Measurements from ENCODE around the gene FAM83F. TPM values are rescaled to one million over a fixed set of nuclear protein-coding genes. Genes with fewer than 3 reads are reported as not detected.

FAM83F gene
- total and polyA plus RNA-seq, 10 of the 15 experiments (the other 5 are each of a cell fraction or from before 2014, with no cell fraction given), result 0.01 to 0.05 (median 0.01) TPM; not detected in 7

GRCh38 chr22:39960791-39961746, 33.7 kb upstream of the FAM83F start (continued):
- TF ChIP-seq BACH1 (IDR thresholded peaks at IDR 0.05; ENCODE audit: borderline replicate concordance) (peak; percentile 63; the same call in 1 of the 2 replicates), USF1 (IDR thresholded peaks at IDR 0.05; ENCODE audit: borderline replicate concordance, extremely low read length, insufficient read depth, low read depth, low read length) (no peak)

GRCh38 chr22:39962071-39962470, 32.7 kb upstream of the FAM83F start:
- Histone ChIP-seq H3K9ac (ENCODE audit: control insufficient read depth, insufficient read depth, low read length) (no peak overlapping the region), H4K20me1 (ENCODE audit: control insufficient read depth, insufficient read depth) (peaks cover 7% of the 10 kb centered on the region; the same call in 1 of the 2 replicates), H3K27ac (ENCODE audit: control insufficient read depth, insufficient read depth) (peak overlapping the region; percentile 17; the same call in 1 of the 2 replicates), H3K4me1 (ENCODE audit: control insufficient read depth, insufficient read depth, low read length) (peaks cover 43% of the 10 kb centered on the region), H3K79me2 (ENCODE audit: control insufficient read depth, insufficient read depth, low read length) (0 out of 2 replicates have a peak, but pooled peaks cover 2% of the 10 kb centered on the region), H3K4me2 (ENCODE audit: control insufficient read depth, insufficient read depth) (peak overlapping the region; percentile 52), H3K36me3 (ENCODE audit: control insufficient read depth in 2 of 2, insufficient read depth in 2 of 2, low read length in 1 of 2) (peaks cover 43 to 46% of the 10 kb centered on the region in 2 experiments), H3K27me3 (replicated peaks in 1 of 2; ENCODE audit: control insufficient read depth in 2 of 2, insufficient read depth in 2 of 2, low read length in 1 of 2) (no peaks in the 10 kb centered on the region), H2AFZ (ENCODE audit: control insufficient read depth, low read depth, low read length) (no peak overlapping the region), H3K9me3 (replicated peaks; ENCODE audit: control insufficient read depth, insufficient read depth, low read length) (peaks cover 6% of the 10 kb centered on the region; the same call in 2 of the 3 replicates), H3K4me3 (peak overlapping the region; percentile 25; the same call in 1 of the 2 replicates)
- FAIRE-seq (no peak), ATAC-seq (no peak), DNase-seq (ENCODE audit: low read depth, low spot score) (no peak)
- CTCF ChIA-PET, result interaction anchor here (0.9 to 1.4 kb wide), 2 partner anchors 27 to 29 kb away, joined by 3 to 4 read pairs; no protein-coding TSS in a partner anchor
- WGBS (ENCODE audit: insufficient coverage, insufficient replicate concordance, low lambda C conversion rate, missing lambda C conversion rate), result 81% methylated on average over 9 of the region's 9 CpGs
- in situ Hi-C loops (cut with MboI), result no loop called here
- TF ChIP-seq TCF7 (IDR thresholded peaks at IDR 0.05; ENCODE audit: borderline replicate concordance) (no peak), ZNF274 (IDR thresholded peaks at IDR 0.05; ENCODE audit: insufficient read depth, insufficient read length) (no peak), NBN (IDR thresholded peaks at IDR 0.05) (no peak), NRF1 (conservative IDR thresholded peaks at IDR 0.05; ENCODE audit: low read depth, low read length) (no peak), USF2 (IDR thresholded peaks at IDR 0.05; ENCODE audit: borderline replicate concordance, low read depth, low read length) (no peak), GABPA (IDR thresholded peaks at IDR 0.05; ENCODE audit: low read depth) (no peak), CBX5 (IDR thresholded peaks at IDR 0.05; ENCODE audit: low read depth) (no peak), ZBED1 (IDR thresholded peaks at IDR 0.05; ENCODE audit: borderline replicate concordance) (no peak), EZH2 (IDR thresholded peaks at IDR 0.05; ENCODE audit: borderline replicate concordance, control insufficient read depth, low read depth, low read length) (no peak), KAT2A (conservative IDR thresholded peaks at IDR 0.05; ENCODE audit: control insufficient read depth, low read depth, low read length) (no peak), FOXM1 (IDR thresholded peaks at IDR 0.05; ENCODE audit: low read depth, low read length) (no peak), YY1 (IDR thresholded peaks at IDR 0.05; ENCODE audit: low read depth, low read length) (no peak), MTA2 (IDR thresholded peaks at IDR 0.05; ENCODE audit: low read depth) (no peak), RELA (IDR thresholded peaks at IDR 0.05; ENCODE audit: borderline replicate concordance, partially characterized antibody) (no peak)
- intact Hi-C loops (cut with micrococcal nuclease; ENCODE audit: unreplicated experiment), result loop anchor here (5.0 kb wide), 1 partner anchor 50 kb away; no protein-coding TSS in a partner anchor
- SMC1A ChIA-PET (ENCODE audit: uncharacterized antibody, unreplicated experiment), result interaction anchor here (0.6 to 1.9 kb wide), 4 partner anchors 19 to 115 kb away, joined by 3 to 7 read pairs (median 4); no protein-coding TSS in a partner anchor
- RAD21 ChIA-PET (ENCODE audit: unreplicated experiment), result interaction anchor here (1.0 to 2.4 kb wide), 3 partner anchors 29 to 63 kb away, joined by 3 to 8 read pairs (median 3); no protein-coding TSS in a partner anchor
- POLR2A ChIA-PET, result no interaction called here
- BruUV-seq (replicated peaks), result no TSS peak

All from GM12878 (cell line).